ENCODE measurements around the gene CELF4. TPM values are rescaled to one million over a fixed set of nuclear protein-coding genes. Genes with fewer than 3 reads are reported as not detected.
A peak's percentile ranks its signal among the peaks of the same experiment; 100 is the strongest.

Gene CELF4
- total RNA-seq, 1 donor from 2014 or later, result not detected

DNA sequence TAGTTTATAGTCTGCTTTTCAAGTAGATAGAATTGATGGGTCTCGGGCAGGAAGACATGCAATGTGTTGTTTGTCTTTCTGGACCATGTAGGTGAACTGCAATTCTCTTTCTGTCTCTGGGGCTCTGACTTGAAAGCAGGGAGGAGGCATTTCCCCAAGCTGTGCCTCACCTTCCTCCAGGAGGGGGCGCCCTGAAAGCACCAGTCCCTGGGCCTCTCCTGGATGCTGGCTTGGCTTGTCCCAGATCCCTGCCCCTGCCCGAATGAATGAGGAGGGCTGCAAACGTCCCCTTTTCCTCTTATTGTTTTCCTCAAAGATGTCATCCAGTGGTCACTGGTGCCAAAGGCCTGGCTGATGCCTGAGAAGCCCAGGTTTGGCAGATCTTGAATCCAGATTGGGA is 270.6 kb downstream of the CELF4 start:
- DNase-seq (ENCODE audit: low read depth in 2 of 2), result peak; percentile 20 to 48

- DNase-seq (ENCODE audit: low read depth in 2 of 2), result no peak
Measured at GRCh38 chr18:37293359-37293758, 272.2 kb downstream of the CELF4 start.

- peak in 1 of 2 donors; percentile 64 for DNase-seq (ENCODE audit: low read depth in 2 of 2)
Measured at GRCh38 chr18:37289423-37289822, 276.2 kb downstream of the CELF4 start.

DNA sequence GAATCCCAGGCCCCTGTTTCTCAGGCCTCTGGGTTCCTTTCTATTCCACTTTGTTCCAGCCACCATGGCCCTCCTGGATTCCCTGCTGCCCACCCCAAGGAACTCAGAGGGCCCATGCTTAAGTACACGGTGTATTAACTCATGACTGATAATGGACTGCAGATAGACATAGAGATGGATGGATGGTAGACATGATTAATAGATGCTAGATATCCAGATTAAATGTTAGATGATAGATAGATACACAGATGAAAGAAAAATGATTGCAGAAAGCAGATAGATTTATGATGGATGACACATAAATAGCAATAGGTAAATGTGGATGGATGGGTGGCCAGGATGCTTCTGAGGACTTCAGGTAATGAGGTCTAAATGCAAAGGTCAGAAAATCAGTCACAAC is 278.0 kb downstream of the CELF4 start:
- no peak for DNase-seq (ENCODE audit: low read depth in 2 of 2)

- DNase-seq (ENCODE audit: low read depth in 2 of 2), result no peak
Measured at GRCh38 chr18:37286801-37287200, 278.8 kb downstream of the CELF4 start.

DNA sequence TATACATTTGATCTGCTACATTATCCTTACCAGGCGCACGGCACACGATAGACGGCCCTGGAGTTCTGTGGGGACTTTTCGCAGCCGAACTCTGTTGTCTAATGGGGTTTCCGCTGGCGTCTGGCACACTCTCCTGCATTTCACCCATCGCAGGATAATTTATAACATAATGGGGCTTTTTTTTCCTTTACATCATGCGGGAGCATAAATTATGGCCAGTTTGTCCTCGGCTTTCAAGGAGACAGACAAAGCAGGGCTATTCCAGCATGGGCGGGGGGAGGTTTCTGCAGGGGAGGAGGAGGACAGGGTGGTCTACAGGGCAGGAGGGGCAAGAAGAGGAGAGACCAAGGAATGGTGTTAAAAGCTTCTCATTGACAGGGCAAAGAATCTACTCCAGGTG is 279.8 kb downstream of the CELF4 start:
- no peak for DNase-seq (ENCODE audit: low read depth in 2 of 2)

GRCh38 chr18:37284260-37284659 is 281.3 kb downstream of the CELF4 start:
- DNase-seq (ENCODE audit: low read depth in 2 of 2), result no peak

DNA sequence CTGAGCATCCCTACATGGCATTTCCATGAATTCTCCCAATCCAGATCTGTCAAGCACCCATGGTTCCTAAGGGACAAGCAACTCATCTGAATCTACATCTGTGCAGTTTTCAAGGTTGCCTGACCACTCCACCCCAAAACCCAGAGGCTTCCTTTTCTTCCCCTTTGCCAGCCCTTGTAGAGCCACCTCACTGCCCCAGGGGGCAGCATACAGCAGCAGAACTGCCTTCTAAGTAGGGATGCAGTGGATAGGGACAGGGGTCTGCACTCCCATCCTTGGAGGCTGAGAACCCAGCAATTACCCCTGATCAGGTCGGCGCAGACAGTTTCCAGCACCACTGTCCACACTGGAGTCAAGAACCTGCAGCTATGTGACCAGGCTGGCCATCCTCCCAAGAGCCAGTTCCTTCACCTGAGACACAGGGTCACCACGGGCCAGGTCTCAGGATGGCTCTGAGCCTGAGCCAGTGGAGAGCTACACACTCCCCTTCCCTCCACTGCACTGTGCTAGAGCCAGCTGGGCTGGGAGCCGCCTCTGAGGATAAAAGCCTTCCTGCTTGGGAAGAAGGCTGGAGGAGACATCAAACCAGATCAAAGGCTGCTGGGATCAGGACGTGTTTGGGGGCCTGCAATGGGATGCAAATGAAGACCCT is 283.1 kb downstream of the CELF4 start:
- peak in 1 of 2 donors; percentile 17 for DNase-seq (ENCODE audit: low read depth in 2 of 2)

GRCh38 chr18:37280701-37281393 is 284.8 kb downstream of the CELF4 start:
- DNase-seq (ENCODE audit: low read depth in 2 of 2), result no peak

- no peak for DNase-seq (ENCODE audit: low read depth in 2 of 2)
Measured at GRCh38 chr18:37277804-37278203, 287.8 kb downstream of the CELF4 start.

DNA sequence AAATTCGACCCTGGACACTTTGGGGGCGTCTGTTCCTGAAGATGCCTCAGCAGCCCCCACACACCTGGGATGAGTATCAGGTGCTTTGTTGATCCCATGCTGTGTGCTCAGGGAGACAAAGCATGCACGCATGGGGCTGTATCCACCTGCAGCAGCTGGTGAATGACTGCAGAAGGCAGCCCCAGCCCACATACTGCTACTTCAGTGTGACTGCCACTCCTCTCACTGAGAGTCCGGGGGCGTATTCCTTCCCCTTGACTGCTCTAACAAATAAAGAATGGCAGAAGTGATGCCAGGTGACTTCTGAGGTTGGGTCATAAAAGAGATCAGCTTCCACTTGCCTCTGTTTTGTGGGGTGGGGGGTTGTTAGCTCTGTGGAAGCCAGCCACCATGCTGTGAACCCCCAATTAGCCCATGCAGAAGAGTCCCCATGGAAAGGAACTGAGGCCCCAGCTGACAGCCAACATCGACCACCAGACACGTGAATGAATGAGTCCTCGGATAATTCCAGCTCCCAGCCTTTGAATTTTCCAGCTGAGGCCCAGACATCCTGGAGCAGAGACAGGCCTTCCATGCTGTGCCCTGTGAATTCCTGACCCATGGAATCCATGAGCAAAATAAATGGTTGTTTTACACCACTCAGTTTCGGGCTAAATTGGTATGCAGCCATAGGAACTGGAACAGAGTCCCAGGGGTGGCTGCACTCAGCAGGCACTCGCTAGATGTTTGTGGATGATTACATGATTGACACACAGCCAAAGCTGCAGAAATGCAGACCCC is 289.3 kb downstream of the CELF4 start:
- no peak for DNase-seq (ENCODE audit: low read depth in 2 of 2)

DNA sequence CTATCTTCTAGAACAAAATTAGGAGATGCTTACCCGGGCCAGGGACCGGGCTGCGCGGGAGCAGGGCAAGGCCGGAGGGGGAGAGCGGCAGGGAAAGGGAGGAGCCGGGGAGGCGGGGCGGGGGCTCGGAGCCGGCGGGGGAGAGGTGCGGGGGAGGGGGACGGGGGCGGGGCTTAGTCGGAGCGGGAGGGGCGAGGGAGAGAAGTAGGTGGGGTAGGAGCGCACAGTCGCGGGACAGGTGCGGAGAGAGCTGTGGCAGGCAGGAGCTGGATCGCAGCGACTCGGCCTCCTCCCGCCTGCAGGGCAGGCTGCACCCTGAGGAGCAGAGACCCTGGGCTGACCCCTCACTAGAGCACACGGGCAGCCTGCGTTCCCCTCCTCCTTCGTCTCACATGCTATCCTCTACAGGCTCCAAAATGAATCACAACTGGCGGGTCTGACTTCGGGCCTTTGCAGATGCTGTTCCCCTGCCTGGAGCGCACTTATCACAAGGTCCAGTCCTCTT is 290.3 kb downstream of the CELF4 start:
- DNase-seq (ENCODE audit: low read depth in 2 of 2), result no peak

DNA sequence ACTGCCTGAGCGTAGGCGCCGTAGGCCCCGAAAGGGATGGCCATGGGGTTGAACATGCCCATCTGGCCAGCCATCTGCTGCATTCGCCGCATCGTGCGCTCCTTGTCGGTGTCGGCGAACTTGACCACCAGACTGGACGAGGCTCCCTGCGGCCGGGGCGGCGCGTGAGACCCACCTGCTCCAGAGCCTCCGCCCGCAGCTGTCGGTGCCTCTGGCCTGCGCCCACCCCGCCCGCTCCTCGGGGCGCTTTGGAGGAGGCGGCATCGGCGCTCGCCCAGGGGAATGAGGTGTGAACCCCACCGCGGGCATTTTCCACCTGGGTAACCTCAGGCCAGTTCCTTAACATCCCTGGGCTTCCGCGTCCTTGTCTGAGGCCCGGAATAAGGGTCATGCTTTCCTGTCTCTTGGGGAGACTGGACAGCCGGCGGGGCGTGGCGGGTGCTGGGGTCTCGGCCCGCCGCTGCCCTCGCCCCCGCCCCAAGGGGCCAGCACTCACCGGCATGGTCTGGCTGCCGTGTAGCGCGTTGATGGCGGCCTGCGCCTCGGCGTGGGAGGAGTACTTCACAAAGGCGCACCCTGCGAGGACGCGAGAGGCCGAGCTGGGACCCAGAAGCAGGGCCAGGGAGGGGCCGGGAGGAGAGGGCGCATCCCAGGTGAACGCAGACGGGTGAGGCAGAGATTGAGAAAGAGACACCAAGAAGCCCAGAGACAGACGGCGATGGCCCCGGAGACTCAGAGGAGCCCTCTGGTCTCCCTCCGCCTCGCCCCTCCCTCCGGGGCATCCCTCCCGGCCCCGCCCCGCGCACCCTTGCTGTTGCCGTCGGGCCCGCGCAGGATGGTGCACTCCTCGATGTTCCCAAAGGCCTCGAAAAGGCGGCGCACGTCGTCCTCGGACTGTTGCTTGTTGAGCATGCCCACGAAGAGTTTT is 291.0 kb downstream of the CELF4 start:
- DNase-seq (ENCODE audit: low read depth in 2 of 2), result no peak

DNA sequence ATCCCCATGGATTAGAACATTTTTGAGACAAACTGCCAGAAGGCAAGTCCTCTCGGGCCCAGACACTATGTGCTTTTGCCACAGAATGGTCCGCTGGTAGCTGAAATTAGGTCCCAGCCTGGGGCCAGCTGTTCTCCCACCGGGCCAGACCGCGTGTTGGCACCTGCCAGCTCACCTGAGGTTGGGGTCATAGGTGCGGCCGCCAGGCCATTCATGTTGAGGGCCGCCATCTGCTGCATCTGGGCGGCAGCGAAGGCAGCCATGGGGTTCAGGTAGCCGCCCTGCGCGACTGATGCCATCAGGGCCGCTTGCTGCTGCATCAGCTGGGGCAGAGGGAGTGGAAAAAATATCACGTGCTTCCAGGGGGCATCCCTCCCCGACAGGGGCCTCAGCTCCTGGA is 292.8 kb downstream of the CELF4 start:
- no peak for DNase-seq (ENCODE audit: low read depth in 2 of 2)

- DNase-seq (ENCODE audit: low read depth in 2 of 2), result no peak
Measured at GRCh38 chr18:37272226-37272625, 293.4 kb downstream of the CELF4 start.

DNA sequence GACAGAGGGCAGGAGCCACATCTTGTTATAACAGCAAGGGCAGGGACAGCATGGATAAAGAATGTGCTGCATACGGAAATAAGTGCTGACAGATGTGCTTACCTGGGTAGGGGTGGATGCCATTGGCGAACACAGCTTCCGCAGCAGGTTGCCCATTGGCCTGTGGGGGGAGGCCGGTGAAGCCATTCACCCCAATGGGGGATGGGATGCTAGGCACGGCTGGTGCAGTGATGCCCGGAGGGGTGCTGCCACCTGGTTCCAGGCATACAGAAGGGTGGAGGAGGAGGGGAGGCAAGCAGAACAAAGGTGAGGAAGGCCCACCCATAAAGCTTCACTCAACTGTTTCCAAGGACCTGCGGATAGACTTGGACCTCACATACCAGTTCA is 294.9 kb downstream of the CELF4 start:
- DNase-seq (ENCODE audit: low read depth in 2 of 2), result no peak

GRCh38 chr18:37270038-37270665 is 295.4 kb downstream of the CELF4 start:
- peak; percentile 55 to 75 for DNase-seq (ENCODE audit: low read depth in 2 of 2)

- DNase-seq (ENCODE audit: low read depth in 2 of 2), result no peak
Measured at GRCh38 chr18:37266290-37266689, 299.3 kb downstream of the CELF4 start.

- DNase-seq (ENCODE audit: low read depth in 2 of 2), result no peak
Measured at GRCh38 chr18:37265382-37265781, 300.2 kb downstream of the CELF4 start.

- no peak for DNase-seq (ENCODE audit: low read depth in 2 of 2)
Measured at GRCh38 chr18:37264956-37265355, 300.6 kb downstream of the CELF4 start.

DNA sequence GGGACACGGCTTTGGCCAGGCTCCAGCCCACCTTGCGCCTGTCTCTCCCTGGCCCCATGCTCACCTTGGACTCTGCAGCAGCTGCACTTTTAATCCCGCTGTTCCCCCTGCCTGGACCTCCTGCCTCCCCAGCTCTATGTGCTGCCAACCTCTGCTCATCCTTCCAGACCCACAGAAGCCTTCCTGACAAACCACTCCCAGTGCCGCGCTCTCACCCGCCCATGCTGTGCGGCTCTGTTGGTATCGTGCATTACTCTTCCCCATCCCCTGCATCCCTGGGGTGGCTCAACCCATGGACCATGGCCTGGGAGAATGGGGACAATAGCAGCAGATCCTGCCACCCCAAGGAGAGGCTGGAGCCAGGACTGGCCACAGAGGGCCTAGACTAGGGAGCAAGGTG is 303.6 kb downstream of the CELF4 start:
- no peak for DNase-seq (ENCODE audit: low read depth in 2 of 2)

All from lung microvascular endothelial cell (primary cell).